Endothelial cell of umbilical vein (primary cell): ENCODE data around the gene VARS1. TPM values are rescaled to one million over a fixed set of nuclear protein-coding genes. Genes with fewer than 3 reads are reported as not detected.

Source experiments
- BruUV-seq: library from RNA; stranded (reverse); fragments of 400-500 nt; replicated peaks from 2 replicates; lab custom pipeline; 2021; lab: Mats Ljungman, UMichigan
- CTCF ChIA-PET: fragments of 300-600, 350-600 bp; sonication (Branson Sonifier 250); formaldehyde crosslinking; loops from one replicate; lab custom pipeline; 2021; ENCODE audit warnings: antibody characterized with exemption, inconsistent platforms; lab: Charles Lee
- POLR2A ChIA-PET: fragments of 300-600, 350-600 bp; sonication (Branson Sonifier 250); formaldehyde crosslinking; loops from one replicate; lab custom pipeline; 2021; ENCODE audit warnings: antibody characterized with exemption, inconsistent platforms; lab: Charles Lee
- DNase-seq: peaks from one replicate; pipeline ENCODE4 v3.0.0-alpha.2; 2011; ENCODE audit warnings: low read depth, low spot score
- FAIRE-seq: peaks from 2 replicates; lab custom pipeline; 2011; peaks lifted over from hg19 to GRCh38; lab: Jason Lieb, UNC
- H2AFZ ChIP-seq: 2 replicates; pipeline ENCODE4 v1.6.0; 2012; ENCODE audit warnings: low read depth, low read length, control low read depth, inconsistent platforms
- H3K27ac ChIP-seq: 2 replicates; pipeline ENCODE4 v1.5.1; 2011; ENCODE audit warnings: low read depth, mild to moderate bottlenecking, control low read depth, low read length, moderate library complexity; ENCODE audit not compliant: insufficient read depth
- H3K27me3 ChIP-seq, 2 experiments: 2 replicates each; pipeline versions ENCODE4 v1.6.0 to v1.6.1; 2011; ENCODE audit warnings: low read length in 2 of 2, mixed read lengths in 1 of 2; ENCODE audit not compliant: control insufficient read depth in 2 of 2, insufficient read depth in 2 of 2
- H3K36me3 ChIP-seq, 2 experiments: 2 replicates in 1 of 2; 3 replicates in 1 of 2; pipeline ENCODE4 v1.5.1; 2011; ENCODE audit warnings: low read length in 2 of 2, mild to moderate bottlenecking in 1 of 2, moderate library complexity in 1 of 2; ENCODE audit not compliant: control insufficient read depth in 2 of 2, insufficient read depth in 2 of 2; ENCODE audit errors: extremely low read depth in 1 of 2
- H3K4me1 ChIP-seq: 3 replicates; pipeline ENCODE4 v1.5.1; 2011; ENCODE audit warnings: mild to moderate bottlenecking, low read length; ENCODE audit not compliant: control insufficient read depth, insufficient read depth; ENCODE audit errors: extremely low read depth
- H3K4me2 ChIP-seq: 2 replicates; pipeline ENCODE4 v1.6.1; 2011; ENCODE audit warnings: low read length, control low read depth, mixed read lengths; ENCODE audit not compliant: insufficient read depth
- H3K4me3 ChIP-seq, 3 experiments: fragments of 200-600 bp in 1 of 3; sonication (generic), shearing (Covaris generic) in 1 of 3; replicated peaks in 1 of 3; 2 replicates each; pipeline ENCODE4 v1.5.1; 2011 to 2016; ENCODE audit warnings: control low read depth in 3 of 3, low read length in 3 of 3, mild to moderate bottlenecking in 2 of 3, inconsistent platforms in 1 of 3, low read depth in 1 of 3, moderate library complexity in 1 of 3; ENCODE audit not compliant: insufficient read depth in 1 of 3
- H3K79me2 ChIP-seq: 2 replicates; pipeline ENCODE4 v1.6.0; 2012; ENCODE audit warnings: low read length, inconsistent platforms; ENCODE audit not compliant: control insufficient read depth, insufficient read depth
- H3K9ac ChIP-seq: replicated peaks from 2 replicates; pipeline ENCODE3; 2011; ENCODE audit warnings: low read length, control low read depth; ENCODE audit not compliant: insufficient read depth; ENCODE audit errors: extremely low read depth
- H3K9me1 ChIP-seq: replicated peaks from 3 replicates; pipeline ENCODE4 v1.6.0; 2011; ENCODE audit warnings: mild to moderate bottlenecking, low read length; ENCODE audit not compliant: control insufficient read depth, insufficient read depth; ENCODE audit errors: extremely low read depth
- H3K9me3 ChIP-seq: replicated peaks from 2 replicates; pipeline ENCODE4 v1.5.1; 2012; ENCODE audit warnings: low read length, inconsistent platforms; ENCODE audit not compliant: control insufficient read depth, insufficient read depth
- H4K20me1 ChIP-seq: replicated peaks from 2 replicates; pipeline ENCODE3; 2011; ENCODE audit warnings: mild to moderate bottlenecking, low read length; ENCODE audit not compliant: control insufficient read depth, insufficient read depth; ENCODE audit errors: extremely low read depth
- CTCF ChIP-seq, 2 donors: IDR thresholded peaks; 1 replicate in 1 of 2; 2 replicates in 1 of 2; pipeline ENCODE4 v1.5.1; 2011; ENCODE audit warnings: low read length in 2 of 2, mild to moderate bottlenecking in 2 of 2, moderate library complexity in 2 of 2, control low read depth in 1 of 2, inconsistent platforms in 1 of 2, low read depth in 1 of 2; ENCODE audit not compliant: insufficient read depth in 1 of 2; ENCODE audit errors: extremely low read depth in 1 of 2
- EZH2 ChIP-seq: IDR thresholded peaks from 2 replicates; pipeline ENCODE4 v1.6.1; 2012; ENCODE audit warnings: borderline replicate concordance, low read depth, mild to moderate bottlenecking, moderate library complexity, low read length, inconsistent platforms; ENCODE audit not compliant: severe bottlenecking
- FOS ChIP-seq: IDR thresholded peaks from 2 replicates; pipeline ENCODE4 v1.6.1; 2011; ENCODE audit warnings: mild to moderate bottlenecking, low read length, moderate library complexity, borderline replicate concordance; ENCODE audit not compliant: insufficient read depth
- GATA2 ChIP-seq: IDR thresholded peaks from 2 replicates; pipeline ENCODE4 v1.7.0; 2011; ENCODE audit warnings: low read depth, mild to moderate bottlenecking, moderate library complexity, mixed read lengths, low read length; ENCODE audit not compliant: insufficient read length, insufficient read depth
- JUN ChIP-seq: IDR thresholded peaks from 2 replicates; pipeline ENCODE4 v1.6.1; 2011; ENCODE audit warnings: borderline replicate concordance, low read depth; ENCODE audit not compliant: insufficient read length, insufficient read depth
- MAX ChIP-seq: IDR thresholded peaks from 2 replicates; pipeline ENCODE4 v1.6.1; 2011; ENCODE audit not compliant: insufficient read depth, insufficient read length
- MYC ChIP-seq: IDR thresholded peaks from one replicate; pipeline ENCODE4 v1.6.1; 2011; ENCODE audit warnings: mild to moderate bottlenecking, low read depth, low read length
- POLR2A ChIP-seq: IDR thresholded peaks from 2 replicates; pipeline ENCODE4 v1.6.1; 2012; ENCODE audit warnings: low read depth, mild to moderate bottlenecking, control low read depth, low read length
- POLR2AphosphoS5 ChIP-seq: IDR thresholded peaks from 2 replicates; pipeline ENCODE4 v1.6.1; 2012; ENCODE audit warnings: low read depth, mild to moderate bottlenecking, control low read depth, low read length, moderate library complexity; ENCODE audit not compliant: insufficient read depth
- dilution Hi-C: fragments of 300-500 bp; cut with MboI; formaldehyde crosslinking; loops from one replicate; pipeline ENCODE4 v1.15.0; 2019; ENCODE audit warnings: low sequenced_read_pairs; ENCODE audit not compliant: extremely low pct_ligation_motif_present
- intact Hi-C: fragments of 100-400 bp; cut with micrococcal nuclease; formaldehyde crosslinking; loops from one replicate; pipeline ENCODE4 v1.10.0; 2022
- polyA plus RNA-seq, 4 experiments: library from polyadenylated mRNA; depleted of rRNA in 3 of 4; stranded (reverse) in 3 of 4; unstranded in 1 of 4; fragments of >200 nt; gene quantifications; 2 replicates each; pipeline versions ENCODE4 v1.2.1 to v1.2.3, GENCODE V29; 2011 to 2012; ENCODE audit warnings: missing spikeins in 1 of 4
- total RNA-seq: library from RNA; stranded (reverse); gene quantifications from 2 replicates; pipeline ENCODE4 v1.2.3, GENCODE V29; 2021

VARS1 gene
- total and polyA plus RNA-seq, 2 donors (not counting 3 experiments of a cell fraction or from before 2014, with no cell fraction given): 37.4 to 121 TPM

- TF ChIP-seq JUN (no peak), CTCF (IDR thresholded peaks at IDR 0.05; ENCODE audit: extremely low read depth in 1 of 2, insufficient read depth in 1 of 2, low read depth in 1 of 2, low read length in 2 of 2) (no peak), POLR2A (no peak), MYC (no peak)
- H3K4me1 ChIP-seq: no peaks in the 10 kb centered on the region
- no peak overlapping the region for H2AFZ ChIP-seq
- FAIRE-seq: no peak
- H3K4me2 ChIP-seq: no peak overlapping the region
- intact Hi-C loops (no loop called here), dilution Hi-C loops (no loop called here)
- CTCF ChIA-PET: interaction anchor here (0.6 to 1.7 kb wide), 2 partner anchors 12 to 247 kb away, joined by 3 read pairs; no protein-coding TSS in a partner anchor
- H3K27me3 ChIP-seq: no peaks in the 10 kb centered on the region
- H3K4me3 ChIP-seq: no peak overlapping the region
- DNase-seq: no peak
- H3K79me2 ChIP-seq: no peaks in the 10 kb centered on the region
- no peaks in the 10 kb centered on the region for H4K20me1 ChIP-seq
- POLR2A ChIA-PET: interaction anchor here (1.0 to 1.1 kb wide), 2 partner anchors 18 to 29 kb away, joined by 3 read pairs; partner anchors contain the start of genes HSPA1A, HSPA1L and NEU1
- H3K9ac ChIP-seq: no peak overlapping the region
- no peaks in the 10 kb centered on the region for H3K9me3 ChIP-seq
- peaks cover 6 to 10% of the 10 kb centered on the region in 2 experiments for H3K36me3 ChIP-seq
- no peak overlapping the region for H3K27ac ChIP-seq
- no TSS peak for BruUV-seq
- no peaks in the 10 kb centered on the region for H3K9me1 ChIP-seq
These were observed 49.0 kb upstream of the VARS1 start for GRCh38 chr6:31844507-31844906.

GRCh38 chr6:31842053-31842452 is 46.5 kb upstream of the VARS1 start:
- peaks cover 21 to 24% of the 10 kb centered on the region in 2 experiments for H3K36me3 ChIP-seq
- dilution Hi-C loops: no loop called here
- H3K27me3 ChIP-seq: no peaks in the 10 kb centered on the region
- no peak overlapping the region for H3K4me3 ChIP-seq
- H3K9me1 ChIP-seq: no peaks in the 10 kb centered on the region
- BruUV-seq: no TSS peak
- no peaks in the 10 kb centered on the region for H3K9me3 ChIP-seq
- no peak overlapping the region for H2AFZ ChIP-seq
- H3K79me2 ChIP-seq: peaks cover 21% of the 10 kb centered on the region
- no peak overlapping the region for H3K9ac ChIP-seq
- TF ChIP-seq JUN: no peak
- TF ChIP-seq POLR2AphosphoS5: no peak
- no peak for TF ChIP-seq MAX
- TF ChIP-seq EZH2: no peak
- TF ChIP-seq FOS: no peak
- TF ChIP-seq GATA2: no peak
- no peak for TF ChIP-seq POLR2A
- no peak for TF ChIP-seq CTCF (IDR thresholded peaks at IDR 0.05; ENCODE audit: extremely low read depth in 1 of 2, insufficient read depth in 1 of 2, low read depth in 1 of 2, low read length in 2 of 2)
- TF ChIP-seq MYC: no peak
- ChIA-PET POLR2A (no interaction called here), CTCF (interaction anchor here (0.9 kb wide), 1 partner anchor 12 kb away, joined by 3 read pairs; no protein-coding TSS in a partner anchor)
- H3K4me2 ChIP-seq: no peak overlapping the region
- no peak for FAIRE-seq
- H3K27ac ChIP-seq: no peak overlapping the region
- peaks cover 4% of the 10 kb centered on the region for H4K20me1 ChIP-seq
- no peak for DNase-seq
- H3K4me1 ChIP-seq: peaks cover 14% of the 10 kb centered on the region
- intact Hi-C loops: no loop called here
